ENCODE measurements around the gene ESR1. TPM values are rescaled to one million over a fixed set of nuclear protein-coding genes. Genes with fewer than 3 reads are reported as not detected.

ESR1 gene
- 10 to 100 TPM in 4 of 6 experiments, 1 to 10 TPM in 2; 1.6 to 59.9 (median 18.6) TPM for total RNA-seq
- long read RNA-seq, partial matches to known transcripts: 0 of 4 reads
- long read RNA-seq, other reads (novel, unspliced or antisense): 4 of 4 reads

- WGBS (ENCODE audit: insufficient coverage, low coverage, low lambda C conversion rate, missing lambda C conversion rate): 48% methylated on average over 26 of the region's 73 CpGs
- H3K9me3 ChIP-seq: no peaks in the 10 kb centered on the region
- H3K4me1 ChIP-seq: peaks cover 0 to 16% (median 0%) of the 10 kb centered on the region in 4 donors
- H3K36me3 ChIP-seq: no peaks in the 10 kb centered on the region
- peak within 1 kb of the TSS; percentile 14 to 31 (median 21) for H3K4me3 ChIP-seq
- TF ChIP-seq CTCF (IDR thresholded peaks at IDR 0.05): no peak
- TF ChIP-seq POLR2A (IDR thresholded peaks at IDR 0.05): no peak
- H3K27ac ChIP-seq: no peak within 1 kb of the TSS
- no peaks in the 10 kb centered on the region for H3K27me3 ChIP-seq
- ATAC-seq: peak in 3 of 4 donors; percentile 4 to 69 (median 38)
- peak in 2 of 3 donors; percentile 49 to 72 for DNase-seq
- intact Hi-C loops (cut with DNase I): no loop called here
These were observed at the start of gene ESR1 for GRCh38 chr6:151807513-151808370. TSS of gene ESR1 (plus strand) at chr6:151807682. CDS start at chr6:151807913, 231 bp downstream.

GRCh38 chr6:151760486-151760885 lies 47.0 kb upstream of the ESR1 start:
- peaks cover 0 to 3% (median 0%) of the 10 kb centered on the region in 4 donors for H3K4me1 ChIP-seq
- DNase-seq (no peak), ATAC-seq (no peak)
- no peak for TF ChIP-seq CTCF (IDR thresholded peaks at IDR 0.05)
- TF ChIP-seq POLR2A (IDR thresholded peaks at IDR 0.05): no peak
- H3K36me3 ChIP-seq: no peaks in the 10 kb centered on the region
- H3K27me3 ChIP-seq: no peaks in the 10 kb centered on the region
- no peak overlapping the region for H3K27ac ChIP-seq
- no peak overlapping the region for H3K4me3 ChIP-seq
- WGBS (ENCODE audit: insufficient coverage, low coverage, low lambda C conversion rate, missing lambda C conversion rate): 93% methylated on average over 7 of the region's 7 CpGs
- H3K9me3 ChIP-seq: no peaks in the 10 kb centered on the region
- intact Hi-C loops (cut with DNase I): no loop called here

GRCh38 chr6:151761851-151762250 lies 45.6 kb upstream of the ESR1 start:
- DNase-seq (no peak), ATAC-seq (no peak)
- H3K27me3 ChIP-seq: no peaks in the 10 kb centered on the region
- H3K27ac ChIP-seq: no peak overlapping the region
- no peaks in the 10 kb centered on the region for H3K9me3 ChIP-seq
- no peaks in the 10 kb centered on the region for H3K36me3 ChIP-seq
- WGBS (ENCODE audit: insufficient coverage, low coverage, low lambda C conversion rate, missing lambda C conversion rate): 87% methylated on average over 3 of the region's 4 CpGs
- H3K4me1 ChIP-seq: peaks cover 0 to 5% (median 0%) of the 10 kb centered on the region in 4 donors
- intact Hi-C loops (cut with DNase I): no loop called here
- no peak overlapping the region for H3K4me3 ChIP-seq
- TF ChIP-seq POLR2A (IDR thresholded peaks at IDR 0.05) (no peak), CTCF (IDR thresholded peaks at IDR 0.05) (no peak)

GRCh38 chr6:151762817-151763216 lies 44.7 kb upstream of the ESR1 start:
- DNase-seq (no peak), ATAC-seq (no peak)
- peak overlapping the region in 1 of 3 donors; percentile 21 for H3K27ac ChIP-seq
- H3K9me3 ChIP-seq: no peaks in the 10 kb centered on the region
- H3K4me3 ChIP-seq: no peak overlapping the region
- TF ChIP-seq CTCF (IDR thresholded peaks at IDR 0.05): no peak
- no peak for TF ChIP-seq POLR2A (IDR thresholded peaks at IDR 0.05)
- no peaks in the 10 kb centered on the region for H3K27me3 ChIP-seq
- WGBS (ENCODE audit: insufficient coverage, low coverage, low lambda C conversion rate, missing lambda C conversion rate): 90% methylated on average over 4 of the region's 4 CpGs
- no peaks in the 10 kb centered on the region for H3K36me3 ChIP-seq
- peaks cover 0 to 5% (median 0%) of the 10 kb centered on the region in 4 donors for H3K4me1 ChIP-seq
- intact Hi-C loops (cut with DNase I): no loop called here

Data from right lobe of liver (tissue), 6 donors.